ENCODE results near the gene KIF4B.
"Not testable (repeated sequence)": the region's sequence is repeated elsewhere in the genome, so short reads cannot be mapped to it uniquely, and the experiment has no call there.

Gene KIF4B, protein sequence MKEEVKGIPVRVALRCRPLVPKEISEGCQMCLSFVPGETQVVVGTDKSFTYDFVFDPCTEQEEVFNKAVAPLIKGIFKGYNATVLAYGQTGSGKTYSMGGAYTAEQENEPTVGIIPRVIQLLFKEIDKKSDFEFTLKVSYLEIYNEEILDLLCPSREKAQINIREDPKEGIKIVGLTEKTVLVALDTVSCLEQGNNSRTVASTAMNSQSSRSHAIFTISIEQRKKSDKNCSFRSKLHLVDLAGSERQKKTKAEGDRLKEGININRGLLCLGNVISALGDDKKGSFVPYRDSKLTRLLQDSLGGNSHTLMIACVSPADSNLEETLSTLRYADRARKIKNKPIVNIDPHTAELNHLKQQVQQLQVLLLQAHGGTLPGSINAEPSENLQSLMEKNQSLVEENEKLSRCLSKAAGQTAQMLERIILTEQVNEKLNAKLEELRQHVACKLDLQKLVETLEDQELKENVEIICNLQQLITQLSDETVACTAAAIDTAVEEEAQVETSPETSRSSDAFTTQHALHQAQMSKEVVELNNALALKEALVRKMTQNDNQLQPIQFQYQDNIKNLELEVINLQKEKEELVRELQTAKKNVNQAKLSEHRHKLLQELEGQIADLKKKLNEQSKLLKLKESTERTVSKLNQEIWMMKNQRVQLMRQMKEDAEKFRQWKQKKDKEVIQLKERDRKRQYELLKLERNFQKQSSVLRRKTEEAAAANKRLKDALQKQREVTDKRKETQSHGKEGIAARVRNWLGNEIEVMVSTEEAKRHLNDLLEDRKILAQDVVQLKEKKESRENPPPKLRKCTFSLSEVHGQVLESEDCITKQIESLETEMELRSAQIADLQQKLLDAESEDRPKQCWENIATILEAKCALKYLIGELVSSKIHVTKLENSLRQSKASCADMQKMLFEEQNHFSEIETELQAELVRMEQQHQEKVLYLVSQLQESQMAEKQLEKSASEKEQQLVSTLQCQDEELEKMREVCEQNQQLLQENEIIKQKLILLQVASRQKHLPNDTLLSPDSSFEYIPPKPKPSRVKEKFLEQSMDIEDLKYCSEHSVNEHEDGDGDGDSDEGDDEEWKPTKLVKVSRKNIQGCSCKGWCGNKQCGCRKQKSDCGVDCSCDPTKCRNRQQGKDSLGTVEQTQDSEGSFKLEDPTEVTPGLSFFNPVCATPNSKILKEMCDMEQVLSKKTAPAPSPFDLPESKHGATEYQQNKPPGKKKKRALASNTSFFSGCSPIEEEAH

DNA sequence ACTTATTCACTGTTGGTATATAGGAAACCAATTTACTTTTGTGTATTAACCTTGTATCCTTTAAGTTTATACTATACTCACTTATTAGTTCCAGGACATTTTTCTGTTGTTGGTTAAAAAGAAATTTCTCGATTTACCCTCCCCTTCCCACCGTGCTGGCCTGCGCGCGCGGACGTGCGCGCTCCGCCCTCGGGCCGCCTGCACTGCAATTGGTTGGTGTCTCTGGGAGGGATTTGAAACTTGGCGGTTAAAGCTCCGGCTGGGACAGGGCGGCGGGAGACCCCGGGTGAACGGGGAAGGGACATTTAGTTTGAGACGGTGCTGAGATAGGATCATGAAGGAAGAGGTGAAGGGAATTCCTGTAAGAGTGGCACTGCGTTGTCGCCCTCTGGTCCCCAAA lies at the start of gene KIF4B:
TSS of gene KIF4B (plus strand) at position 230 of the 400 bp plus-strand sequence. CDS start at position 335, 105 bp downstream.
- Mint-ChIP-seq H3K27ac (no peak within 1 kb of the TSS), H3K4me1 (no peaks in the 10 kb centered on the region), H3K36me3 (ENCODE audit: low read depth) (no peaks in the 10 kb centered on the region), H3K4me3 (no peak within 1 kb of the TSS), H3K27me3 (peaks cover 9% of the 10 kb centered on the region), H3K9me3 (no peaks in the 10 kb centered on the region)
- ATAC-seq, result no peak
- DNase-seq, result no peak

DNA sequence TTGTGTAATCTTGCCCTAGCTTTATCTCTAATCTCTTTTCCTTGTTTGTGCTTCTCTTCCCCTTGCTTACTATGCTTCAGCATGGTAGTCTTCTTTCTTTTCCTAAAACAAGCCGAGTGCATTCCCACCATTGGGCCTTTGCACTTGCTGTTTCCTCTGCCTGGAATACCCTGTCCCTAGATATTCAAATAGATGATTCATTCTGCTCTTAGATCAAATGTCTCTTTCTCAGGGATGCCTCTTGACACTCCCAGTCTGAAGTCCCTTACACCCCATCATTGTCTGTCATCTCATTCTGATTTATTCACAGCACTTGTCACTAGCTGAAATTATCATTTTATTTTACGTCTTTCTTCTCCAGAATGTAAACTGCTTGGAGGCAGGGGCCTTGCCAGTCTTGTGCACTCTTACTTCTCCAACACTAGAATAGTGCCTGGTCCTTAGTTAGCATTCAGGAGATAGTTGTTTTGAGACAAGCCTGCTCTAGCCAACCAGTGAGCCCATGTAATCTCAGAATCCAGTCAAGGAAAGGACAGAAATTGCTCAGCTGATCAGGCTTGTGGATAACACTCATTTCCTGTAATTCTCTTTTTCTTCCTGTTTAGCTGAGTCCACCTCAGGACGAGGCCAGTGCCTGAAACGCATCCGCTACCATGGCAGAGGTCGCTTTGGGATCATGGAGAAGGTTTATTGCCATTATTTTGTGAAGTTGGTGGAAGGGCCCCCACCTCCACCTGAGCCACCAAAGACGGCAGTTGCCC lies 47.3 kb upstream of the KIF4B start:
- DNase-seq (no peak), ATAC-seq (no peak)
- H3K4me1 Mint-ChIP-seq, result peaks cover 3% of the 10 kb centered on the region
- peak overlapping the region; percentile 53 for H3K27ac Mint-ChIP-seq
- peaks cover 34% of the 10 kb centered on the region for H3K36me3 Mint-ChIP-seq (ENCODE audit: low read depth)
- no peaks in the 10 kb centered on the region for H3K9me3 Mint-ChIP-seq
- H3K4me3 Mint-ChIP-seq, result no peak overlapping the region
- no peaks in the 10 kb centered on the region for H3K27me3 Mint-ChIP-seq

DNA sequence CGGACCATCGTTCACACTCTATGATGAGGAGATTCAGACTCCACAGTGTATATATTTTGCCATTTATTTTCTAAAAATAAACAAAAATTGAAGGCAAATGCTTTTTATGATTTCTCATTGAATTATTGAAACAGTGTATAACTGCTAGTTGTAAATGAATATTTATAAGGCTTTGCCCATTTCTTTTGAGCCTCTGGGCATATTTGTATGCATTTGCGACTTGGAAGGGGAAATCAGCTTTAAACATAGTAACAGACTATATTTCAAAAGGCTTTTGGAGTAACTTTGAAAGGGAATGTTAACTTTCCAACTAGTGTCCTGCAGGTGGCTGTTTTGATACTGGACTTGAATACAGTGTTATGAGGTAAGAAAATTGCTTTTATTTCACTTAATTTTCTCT lies 46.7 kb upstream of the KIF4B start:
- ATAC-seq (no peak), DNase-seq (no peak)
- Mint-ChIP-seq H3K27ac (no peak overlapping the region), H3K4me1 (peaks cover 3% of the 10 kb centered on the region), H3K4me3 (no peak overlapping the region), H3K36me3 (ENCODE audit: low read depth) (peaks cover 32% of the 10 kb centered on the region), H3K9me3 (no peaks in the 10 kb centered on the region), H3K27me3 (no peaks in the 10 kb centered on the region)

DNA sequence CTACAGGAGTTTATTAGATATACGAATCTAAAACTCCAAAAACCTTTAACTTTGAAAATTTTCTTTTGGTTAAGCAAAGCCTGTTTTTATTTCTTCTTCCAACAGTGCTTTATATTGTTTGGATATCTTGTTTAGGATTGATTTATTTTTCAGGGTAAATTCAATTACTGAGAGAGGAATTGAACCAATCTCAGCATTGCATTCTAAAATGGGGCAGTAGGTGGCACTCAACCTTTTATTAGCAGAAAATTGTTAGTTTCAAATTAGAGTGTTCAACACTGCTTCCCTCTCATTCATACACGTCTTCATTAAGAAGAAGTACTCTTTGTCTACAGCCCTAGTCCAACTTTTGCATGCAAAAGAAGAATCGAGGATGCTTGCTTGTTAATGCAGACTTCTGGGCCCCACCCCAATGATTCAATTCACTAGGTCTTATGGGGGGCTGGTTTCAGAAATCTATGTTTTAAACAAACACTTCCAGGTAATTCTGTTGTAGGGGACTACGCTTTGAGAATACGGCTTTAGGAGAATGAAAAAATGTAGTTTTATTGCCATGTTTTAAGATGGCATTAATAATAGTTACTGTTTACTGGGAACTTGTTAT lies 46.0 kb upstream of the KIF4B start:
- H3K4me3 Mint-ChIP-seq, result no peak overlapping the region
- DNase-seq (no peak), ATAC-seq (no peak)
- no peak overlapping the region for H3K27ac Mint-ChIP-seq
- H3K9me3 Mint-ChIP-seq, result no peaks in the 10 kb centered on the region
- peaks cover 3% of the 10 kb centered on the region for H3K4me1 Mint-ChIP-seq
- peaks cover 30% of the 10 kb centered on the region for H3K36me3 Mint-ChIP-seq (ENCODE audit: low read depth)
- H3K27me3 Mint-ChIP-seq, result no peaks in the 10 kb centered on the region

DNA sequence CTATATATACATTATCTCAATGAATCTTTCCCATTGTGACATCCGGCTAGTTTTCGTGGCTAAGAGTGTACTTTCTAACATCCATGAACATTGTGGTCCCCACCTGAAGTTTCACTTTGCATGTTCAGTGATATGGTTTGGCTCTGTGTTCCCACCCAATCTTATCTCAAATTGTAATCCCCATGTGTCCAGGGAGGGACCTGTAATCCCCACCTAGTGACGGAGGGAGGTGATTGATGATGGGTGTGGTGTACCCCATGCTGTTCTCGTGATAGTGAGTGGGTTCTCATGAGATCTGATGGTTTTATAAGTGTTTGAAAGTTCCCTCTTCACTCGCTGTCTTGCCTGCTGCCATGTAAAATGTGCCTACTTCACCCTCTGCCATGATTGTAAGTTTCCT lies 44.6 kb upstream of the KIF4B start:
- DNase-seq, result no peak
- H3K4me3 Mint-ChIP-seq, result no peak overlapping the region
- ATAC-seq, result no peak
- peaks cover 25% of the 10 kb centered on the region for H3K36me3 Mint-ChIP-seq (ENCODE audit: low read depth)
- peaks cover 3% of the 10 kb centered on the region for H3K4me1 Mint-ChIP-seq
- no peaks in the 10 kb centered on the region for H3K27me3 Mint-ChIP-seq
- no peak overlapping the region for H3K27ac Mint-ChIP-seq
- no peaks in the 10 kb centered on the region for H3K9me3 Mint-ChIP-seq

DNA sequence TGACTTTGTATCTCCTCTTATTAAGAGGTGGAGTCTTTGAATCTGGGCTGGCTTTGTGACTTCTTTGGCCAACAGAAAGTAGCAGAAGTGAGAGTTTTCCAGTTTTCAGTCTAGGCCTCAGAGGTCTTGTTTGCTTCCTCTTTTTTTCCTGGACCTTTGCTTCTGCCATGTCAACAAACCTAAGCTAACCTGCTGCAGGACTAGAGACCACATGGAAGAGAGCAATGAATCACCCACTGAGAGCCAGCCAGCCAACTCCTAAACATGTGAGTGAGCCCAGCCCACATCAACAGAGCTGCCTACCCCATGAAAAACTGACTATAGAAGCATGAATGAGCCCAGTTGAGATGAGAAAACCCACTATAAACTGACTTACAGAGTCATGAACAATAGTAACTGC lies 42.8 kb upstream of the KIF4B start:
- DNase-seq (no peak), ATAC-seq (no peak)
- Mint-ChIP-seq H3K9me3 (peaks cover 5% of the 10 kb centered on the region), H3K27ac (no peak overlapping the region), H3K27me3 (no peaks in the 10 kb centered on the region), H3K4me3 (no peak overlapping the region), H3K4me1 (peaks cover 3% of the 10 kb centered on the region), H3K36me3 (ENCODE audit: low read depth) (peaks cover 29% of the 10 kb centered on the region)

DNA sequence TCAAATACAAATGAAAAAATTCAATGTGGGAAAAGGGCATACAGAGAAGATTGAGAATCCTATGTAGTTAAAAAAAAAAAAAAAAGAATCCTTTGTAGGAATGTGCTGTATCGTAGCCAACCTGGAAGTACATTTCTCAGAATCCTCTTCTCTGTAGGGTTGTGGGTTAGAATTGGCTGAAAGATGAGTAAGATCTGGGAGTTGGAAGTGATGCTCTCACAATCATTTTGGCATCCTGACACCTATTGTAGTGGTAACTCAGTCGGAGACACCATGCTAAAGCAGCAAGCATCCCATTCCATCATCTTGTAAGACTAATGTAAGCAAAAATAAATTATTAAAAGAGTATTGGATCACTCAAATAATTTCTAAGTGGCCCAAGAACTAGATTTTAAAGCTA lies 42.1 kb upstream of the KIF4B start:
- H3K36me3 Mint-ChIP-seq (ENCODE audit: low read depth), result peaks cover 26% of the 10 kb centered on the region
- DNase-seq, result no peak
- no peak for ATAC-seq
- no peak overlapping the region for H3K4me3 Mint-ChIP-seq
- no peaks in the 10 kb centered on the region for H3K4me1 Mint-ChIP-seq
- H3K27ac Mint-ChIP-seq, result no peak overlapping the region
- no peaks in the 10 kb centered on the region for H3K27me3 Mint-ChIP-seq
- peaks cover 6% of the 10 kb centered on the region for H3K9me3 Mint-ChIP-seq

DNA sequence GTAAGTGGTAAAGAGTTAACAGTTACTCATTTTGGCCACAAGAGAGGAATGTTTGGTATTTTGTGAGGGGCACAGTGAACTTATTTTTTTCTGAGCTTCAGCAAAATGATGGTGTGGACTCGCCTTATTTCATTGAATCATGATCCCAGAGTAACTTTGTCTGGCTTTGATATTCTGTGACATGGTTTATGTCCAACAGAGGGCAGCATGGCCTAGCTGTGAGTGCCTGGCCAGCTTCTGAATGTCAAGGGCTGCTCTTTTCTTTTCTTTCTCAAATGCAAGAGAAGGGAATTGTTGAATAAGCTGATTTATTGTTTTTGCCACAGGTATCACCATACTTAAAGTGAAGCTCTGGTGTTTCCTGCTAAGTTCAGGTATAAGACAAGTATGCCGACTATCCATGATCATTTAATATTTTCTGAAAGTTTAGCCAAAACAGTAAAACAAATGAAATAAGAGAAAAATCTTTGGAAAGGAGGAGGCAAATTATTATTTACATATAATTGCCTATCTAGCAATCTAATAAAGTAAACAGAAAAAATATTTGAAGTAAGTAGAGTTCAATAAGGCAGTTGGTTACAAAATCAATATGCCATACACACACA lies 41.0 kb upstream of the KIF4B start:
- Mint-ChIP-seq H3K27me3 (no peaks in the 10 kb centered on the region), H3K27ac (no peak overlapping the region), H3K9me3 (peaks cover 6% of the 10 kb centered on the region), H3K4me3 (no peak overlapping the region), H3K36me3 (ENCODE audit: low read depth) (peaks cover 20% of the 10 kb centered on the region), H3K4me1 (peaks cover 2% of the 10 kb centered on the region)
- DNase-seq (no peak), ATAC-seq (no peak)

DNA sequence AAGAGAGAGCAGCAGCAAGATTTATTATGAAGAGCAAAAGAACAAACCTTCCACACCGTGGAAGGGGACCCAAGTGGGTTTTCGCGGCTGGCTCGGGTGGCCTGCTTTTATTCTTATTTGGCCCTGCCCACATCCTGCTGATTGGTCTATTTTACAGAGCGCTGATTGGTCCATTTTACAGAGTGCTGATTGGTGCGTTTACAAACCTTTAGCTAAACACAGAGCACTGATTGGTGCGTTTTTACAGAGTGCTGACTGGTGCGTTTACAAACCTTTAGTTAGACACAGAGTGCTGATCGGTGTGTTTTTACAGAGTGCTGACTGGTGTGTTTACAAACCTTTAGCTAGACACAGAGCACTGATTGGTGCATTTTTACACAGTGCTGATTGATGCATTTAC lies 37.5 kb upstream of the KIF4B start:
- not testable (repeated sequence) for H3K4me1 Mint-ChIP-seq, H3K27me3 Mint-ChIP-seq, ATAC-seq, H3K4me3 Mint-ChIP-seq, H3K27ac Mint-ChIP-seq, DNase-seq, H3K9me3 Mint-ChIP-seq
- H3K36me3 Mint-ChIP-seq (ENCODE audit: low read depth), result peaks cover 11% of the 10 kb centered on the region

DNA sequence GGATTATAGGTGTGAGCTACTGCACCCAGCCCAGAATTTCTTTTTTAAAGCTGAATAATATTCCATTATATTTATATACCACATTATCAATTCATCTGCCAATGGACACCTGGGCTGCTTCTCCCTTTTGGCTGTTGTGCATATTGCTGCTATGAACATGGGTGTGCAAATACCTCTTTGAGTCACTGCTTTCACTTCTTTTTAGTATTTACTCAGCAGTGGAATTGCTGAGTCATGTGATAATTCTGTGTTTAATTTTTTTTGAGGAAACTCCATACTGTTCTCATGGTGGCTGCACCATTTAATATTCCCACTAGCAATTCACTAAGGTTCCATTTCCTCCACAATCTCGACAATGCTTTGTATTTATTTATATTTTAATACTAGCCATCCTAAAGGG lies 36.1 kb upstream of the KIF4B start:
- ATAC-seq (peak; percentile 36), DNase-seq (no peak)
- H3K27ac Mint-ChIP-seq, result no peak overlapping the region
- H3K9me3 Mint-ChIP-seq, result peaks cover 6% of the 10 kb centered on the region
- peaks cover 2% of the 10 kb centered on the region for H3K4me1 Mint-ChIP-seq
- no peak overlapping the region for H3K4me3 Mint-ChIP-seq
- peaks cover 11% of the 10 kb centered on the region for H3K36me3 Mint-ChIP-seq (ENCODE audit: low read depth)
- H3K27me3 Mint-ChIP-seq, result peaks cover 2% of the 10 kb centered on the region

DNA sequence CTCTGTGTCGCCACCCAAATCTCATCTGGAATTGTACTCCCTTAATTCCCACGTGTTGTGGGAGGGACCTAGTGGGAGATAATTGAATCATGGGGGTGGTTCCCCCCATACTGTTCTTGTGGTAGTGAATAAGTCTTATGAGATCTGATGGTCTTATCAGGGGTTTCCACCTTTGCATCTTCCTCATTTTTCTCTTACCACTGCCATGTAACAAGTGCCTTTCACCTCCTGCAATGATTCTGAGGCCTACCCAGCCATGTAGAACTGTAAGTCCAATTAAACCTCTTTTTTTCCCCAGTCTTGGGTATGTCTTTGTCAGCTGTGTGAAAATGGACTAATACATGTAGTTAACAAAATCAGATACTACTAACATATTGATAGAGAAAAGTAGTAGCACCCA lies 35.3 kb upstream of the KIF4B start:
- ATAC-seq, H3K4me1 Mint-ChIP-seq, DNase-seq, H3K27me3 Mint-ChIP-seq, H3K9me3 Mint-ChIP-seq, H3K27ac Mint-ChIP-seq, H3K4me3 Mint-ChIP-seq: not testable (repeated sequence)
- peaks cover 11% of the 10 kb centered on the region for H3K36me3 Mint-ChIP-seq (ENCODE audit: low read depth)

DNA sequence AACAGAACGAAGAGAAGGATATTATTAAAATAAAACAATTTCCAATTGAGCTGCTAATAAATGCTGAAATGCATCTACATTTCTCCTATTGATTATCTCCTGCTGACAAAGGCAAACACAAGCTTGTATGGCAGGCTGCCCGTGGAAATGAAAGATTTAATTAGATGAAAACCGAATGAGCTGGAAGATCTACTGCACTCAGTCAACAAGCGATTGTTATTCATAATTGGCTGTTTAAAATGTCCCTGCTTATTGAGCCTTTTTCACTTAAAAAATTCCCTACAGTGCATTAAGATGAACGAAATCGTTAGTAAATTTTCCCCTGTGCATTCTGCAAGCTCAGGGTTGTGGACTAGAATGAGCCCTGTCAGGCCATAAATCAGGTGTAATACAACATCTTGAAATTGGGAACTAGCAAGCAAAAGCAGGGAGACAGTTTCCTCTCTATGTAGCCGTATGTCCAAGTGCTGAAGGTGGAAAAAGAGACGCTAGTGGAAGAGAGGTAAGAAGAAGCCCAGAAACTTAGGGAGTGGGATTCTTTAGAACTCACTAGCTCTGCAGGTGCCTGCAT lies 28.5 kb upstream of the KIF4B start:
- DNase-seq (no peak), ATAC-seq (no peak)
- Mint-ChIP-seq H3K36me3 (ENCODE audit: low read depth) (no peaks in the 10 kb centered on the region), H3K4me3 (no peak overlapping the region), H3K27me3 (peaks cover 9% of the 10 kb centered on the region), H3K9me3 (no peaks in the 10 kb centered on the region), H3K27ac (no peak overlapping the region), H3K4me1 (no peaks in the 10 kb centered on the region)

DNA sequence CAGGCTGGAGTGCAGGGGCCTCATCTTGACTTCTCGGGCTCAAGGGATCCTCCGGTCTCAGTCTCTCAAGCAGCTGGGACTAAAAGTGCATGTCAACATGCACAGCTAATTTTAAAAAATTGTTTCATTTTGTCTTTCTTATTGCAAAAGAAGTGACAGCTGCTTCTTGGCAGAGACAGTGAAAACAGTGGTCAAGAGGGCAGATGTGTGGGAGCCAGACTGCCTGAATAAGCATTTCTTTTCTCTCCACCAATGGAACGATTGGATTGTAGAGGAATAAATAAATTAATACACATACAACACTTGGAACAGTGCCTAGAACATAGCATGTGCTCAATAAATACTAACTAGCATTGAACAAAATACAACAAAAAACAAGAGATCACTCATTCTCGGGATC lies 27.4 kb upstream of the KIF4B start:
- no peak for DNase-seq
- H3K4me3 Mint-ChIP-seq, result no peak overlapping the region
- no peak for ATAC-seq

More for the DNA sequence above, 27.4 kb upstream of the KIF4B start:
- Mint-ChIP-seq H3K9me3 (no peaks in the 10 kb centered on the region), H3K36me3 (ENCODE audit: low read depth) (no peaks in the 10 kb centered on the region), H3K4me1 (no peaks in the 10 kb centered on the region), H3K27ac (no peak overlapping the region), H3K27me3 (peaks cover 9% of the 10 kb centered on the region)
